NCI-H1694 (cell line): ENCODE measurements around the gene CMSS1.
"Not testable (repeated sequence)": the region's sequence is repeated elsewhere in the genome, so short reads cannot be mapped to it uniquely, and the experiment has no call there.

Source experiments
- DNase-seq: peaks from one replicate; lab custom pipeline; 2025; lab: John Stamatoyannopoulos, UW

CMSS1 gene

DNA sequence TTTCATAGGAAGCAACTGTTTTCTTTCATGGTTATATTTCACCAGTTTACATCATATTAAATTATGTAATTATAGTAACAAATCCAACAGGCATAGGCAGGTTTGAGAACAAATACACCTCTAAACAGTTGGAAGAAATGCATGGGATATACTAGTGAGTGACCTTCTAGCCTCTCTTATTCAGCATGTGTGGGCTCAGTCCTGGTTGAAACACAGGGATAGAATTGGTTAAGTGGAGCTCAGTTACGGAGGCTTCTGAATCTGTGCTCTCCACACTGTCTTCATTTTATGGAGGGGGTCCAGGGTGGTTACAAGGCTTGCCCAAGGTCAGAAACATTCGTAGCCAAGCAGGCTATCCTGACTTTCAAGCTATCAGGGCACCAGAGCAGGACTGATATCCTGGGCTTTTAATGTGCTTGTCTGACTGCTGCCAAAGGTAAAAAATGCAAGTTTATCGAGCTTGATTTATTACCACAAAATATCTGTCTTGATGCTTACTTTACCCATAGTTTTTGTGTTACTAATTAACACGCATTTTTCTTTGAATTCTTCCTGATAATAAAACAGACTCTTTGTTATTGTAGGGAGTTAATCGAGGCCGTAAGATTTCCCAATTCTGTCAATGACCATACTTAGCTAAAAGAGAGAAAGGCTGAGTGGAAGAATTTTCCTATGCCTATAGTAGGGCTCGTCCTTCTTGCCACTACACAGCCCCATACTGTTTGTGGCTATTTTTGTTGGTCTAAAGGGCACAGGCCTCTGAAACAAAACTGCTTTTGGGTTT, 207.1 kb downstream of the CMSS1 start:
- no peak for DNase-seq

DNA sequence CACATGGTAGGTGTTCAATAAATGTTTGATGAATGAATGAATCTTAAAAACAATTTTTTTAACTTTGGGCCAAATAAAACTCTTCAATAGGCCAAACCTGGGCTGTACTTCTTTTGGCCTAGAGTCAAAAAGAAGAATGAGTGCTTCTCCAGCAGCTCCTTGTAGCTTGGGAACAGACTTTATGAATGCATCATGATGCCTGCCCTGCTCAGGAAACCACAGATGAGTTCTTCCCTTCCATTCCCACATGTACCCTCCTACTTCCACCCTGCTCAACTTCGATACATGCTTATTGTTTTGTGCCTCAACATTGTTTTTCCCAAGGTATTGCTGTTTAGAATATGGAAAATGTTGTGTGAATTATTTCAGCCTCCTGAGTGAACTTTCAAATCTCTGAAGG, 209.7 kb downstream of the CMSS1 start:
- no peak for DNase-seq

DNA sequence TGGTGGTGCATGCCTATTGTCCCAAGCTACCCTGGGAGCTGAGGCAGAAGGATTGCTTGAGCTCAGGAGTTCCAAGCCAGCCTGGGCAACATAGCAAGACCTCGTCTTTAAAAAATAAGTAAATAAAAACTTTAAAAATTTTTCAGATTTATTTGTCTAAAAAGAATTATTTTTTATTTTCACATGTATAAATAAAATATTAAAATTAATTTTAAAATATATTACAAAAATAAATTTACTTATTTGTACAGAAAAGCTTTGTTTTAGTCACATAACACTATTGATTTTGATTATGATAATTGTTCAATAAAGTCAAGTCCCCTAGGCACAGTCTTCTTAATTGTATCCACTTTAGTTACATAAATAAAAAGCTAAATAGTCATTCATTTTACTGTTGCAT, 211.4 kb downstream of the CMSS1 start:
- DNase-seq: no peak

DNA sequence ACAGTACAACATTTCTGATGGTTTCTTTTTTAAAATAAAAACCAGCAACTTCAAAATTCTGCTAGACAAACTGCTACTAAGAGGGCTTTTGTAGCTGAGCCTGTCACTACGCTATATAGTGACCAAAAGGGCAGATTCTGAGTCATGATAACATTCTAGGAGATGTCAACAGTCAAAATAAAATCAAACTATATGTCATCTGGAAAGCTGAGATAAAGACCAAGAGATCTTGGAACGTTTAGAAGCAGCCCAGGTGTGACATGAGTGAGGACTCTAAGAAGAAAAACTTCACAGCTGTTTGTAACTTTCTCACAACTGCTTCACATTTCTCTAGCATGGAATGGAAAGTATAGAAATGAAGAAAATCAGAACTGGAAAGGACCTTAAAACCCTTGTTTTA, 212.0 kb downstream of the CMSS1 start:
- DNase-seq: no peak

GRCh38 chr3:100030346-100030745, 212.7 kb downstream of the CMSS1 start:
- no peak for DNase-seq

GRCh38 chr3:100030914-100031425, 213.3 kb downstream of the CMSS1 start:
- DNase-seq: no peak

DNA sequence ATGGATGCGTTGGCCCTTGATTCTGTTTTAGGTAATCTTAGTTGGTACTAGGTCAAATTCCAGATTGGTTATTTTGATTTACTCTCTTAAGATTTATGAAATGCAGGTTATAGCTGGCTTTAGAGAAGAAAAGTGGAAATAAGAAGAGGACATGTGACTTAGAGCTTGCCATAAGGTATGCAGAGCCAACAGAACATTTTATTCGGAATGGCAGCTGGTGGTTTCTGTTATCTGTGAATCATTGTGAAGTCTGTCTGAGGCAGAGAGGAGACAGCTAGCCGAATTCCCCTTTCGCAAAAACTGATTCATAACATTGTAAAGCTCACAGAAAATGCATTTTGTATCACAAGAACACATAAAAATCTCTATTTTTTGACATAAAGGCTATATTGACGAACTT, 214.6 kb downstream of the CMSS1 start:
- no peak for DNase-seq

DNA sequence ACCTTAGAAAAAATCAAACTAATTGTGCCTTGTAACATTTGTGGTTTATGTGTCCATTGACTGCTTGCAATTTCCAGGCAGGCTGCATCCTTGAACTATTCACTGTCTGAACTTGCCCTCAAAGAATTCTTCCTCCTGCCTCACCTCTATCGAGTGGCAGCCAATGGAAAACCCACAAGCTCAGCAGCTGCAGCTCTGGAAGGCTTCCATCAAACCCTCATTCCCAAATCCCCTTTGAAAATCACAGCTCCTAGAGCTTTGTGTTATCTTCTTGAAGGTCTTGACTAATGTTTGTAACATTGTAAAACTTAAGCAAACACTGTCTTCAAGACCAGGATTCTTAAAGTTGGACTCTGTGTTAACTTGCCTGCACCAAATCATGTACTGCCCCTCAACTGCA, 215.5 kb downstream of the CMSS1 start:
- DNase-seq: no peak

DNA sequence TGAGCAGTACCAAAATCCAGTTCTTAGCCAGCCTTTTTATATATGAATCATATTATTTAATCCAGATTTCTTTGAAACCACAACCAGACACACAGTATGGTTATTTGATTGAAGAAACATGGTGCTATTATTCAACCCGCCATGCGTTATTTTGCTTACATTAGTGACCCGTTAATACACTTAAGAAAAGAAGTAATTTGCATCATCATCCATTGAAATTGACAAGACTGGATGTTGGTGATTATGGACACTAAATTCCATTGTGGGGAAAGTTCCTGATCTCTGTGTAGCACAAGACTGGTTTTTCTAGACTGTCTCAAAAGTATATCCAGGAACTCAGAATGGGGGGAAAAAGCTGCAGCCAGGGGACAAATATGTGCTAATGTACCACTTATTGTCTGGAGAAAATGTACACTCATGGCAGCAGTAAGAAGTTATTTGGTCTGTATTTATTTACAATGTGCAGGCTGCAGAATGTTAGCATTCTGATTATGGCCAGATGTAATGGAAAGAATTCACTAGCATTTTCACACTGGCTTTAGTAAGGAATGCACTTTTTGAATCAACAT, 216.3 kb downstream of the CMSS1 start:
- no peak for DNase-seq

- no peak for DNase-seq
These were observed 221.4 kb downstream of the CMSS1 start for GRCh38 chr3:100039075-100039474.

GRCh38 chr3:100040451-100041225, 223.0 kb downstream of the CMSS1 start:
- DNase-seq: no peak

GRCh38 chr3:100041328-100041749, 223.7 kb downstream of the CMSS1 start:
- DNase-seq: no peak

GRCh38 chr3:100042166-100042981, 224.7 kb downstream of the CMSS1 start:
- no peak for DNase-seq

DNA sequence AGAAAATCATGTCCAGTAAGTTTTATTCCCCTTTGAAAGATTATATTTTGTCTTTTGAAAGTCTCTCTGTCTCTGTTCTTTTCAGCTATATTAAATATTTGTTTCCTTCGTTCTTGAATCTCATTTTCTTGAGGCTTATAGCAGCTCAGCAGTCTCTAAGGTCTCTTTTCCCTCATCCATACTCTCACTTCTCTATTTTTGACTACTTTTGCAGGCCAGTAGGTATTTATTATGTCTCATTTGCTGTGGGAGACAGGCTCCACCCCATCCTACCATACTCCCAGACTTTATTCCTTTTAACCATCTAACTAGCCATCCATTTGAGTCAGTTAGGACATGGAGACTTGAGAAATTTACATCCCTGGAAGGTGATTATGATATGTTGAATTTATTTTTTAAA, 225.6 kb downstream of the CMSS1 start:
- DNase-seq: no peak

DNA sequence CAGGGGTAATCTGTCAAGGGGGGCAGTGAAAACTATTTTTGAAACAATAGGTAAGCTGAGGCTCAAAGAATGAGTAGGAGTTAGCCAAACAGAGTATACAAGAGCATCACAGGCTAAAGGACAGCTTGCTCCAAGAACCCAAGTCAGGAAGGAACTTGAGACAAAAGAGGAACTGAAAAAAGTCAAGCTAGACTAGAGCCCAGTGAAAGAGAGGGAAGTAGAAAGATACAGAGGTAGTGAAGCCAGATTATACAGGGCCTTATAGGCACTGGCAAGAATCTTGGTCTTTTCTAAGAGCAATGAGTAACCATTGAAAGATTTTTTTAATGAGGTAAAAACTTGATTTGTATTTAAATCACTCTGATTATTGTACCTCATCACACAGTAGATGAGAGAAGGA, 226.7 kb downstream of the CMSS1 start:
- DNase-seq: no peak

DNA sequence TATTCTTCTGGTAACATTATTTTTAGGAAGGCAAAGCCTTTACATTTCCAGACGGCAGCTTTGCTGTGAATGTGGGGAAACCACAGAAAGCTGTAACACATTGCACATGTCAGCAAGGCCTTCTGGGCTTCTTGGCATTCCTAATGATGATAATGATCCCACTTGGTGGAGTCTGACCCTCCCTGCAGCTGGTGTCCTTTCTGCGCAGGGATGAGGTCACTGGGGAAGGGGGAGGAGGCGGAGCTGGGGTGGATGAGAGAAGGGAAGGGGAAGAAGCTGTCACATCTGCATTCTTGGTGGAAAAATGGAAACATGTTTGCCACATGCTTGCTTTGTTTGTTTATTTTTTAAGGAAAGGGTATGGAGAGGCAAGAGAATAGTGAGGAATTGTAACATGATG, 228.0 kb downstream of the CMSS1 start:
- no peak for DNase-seq

DNA sequence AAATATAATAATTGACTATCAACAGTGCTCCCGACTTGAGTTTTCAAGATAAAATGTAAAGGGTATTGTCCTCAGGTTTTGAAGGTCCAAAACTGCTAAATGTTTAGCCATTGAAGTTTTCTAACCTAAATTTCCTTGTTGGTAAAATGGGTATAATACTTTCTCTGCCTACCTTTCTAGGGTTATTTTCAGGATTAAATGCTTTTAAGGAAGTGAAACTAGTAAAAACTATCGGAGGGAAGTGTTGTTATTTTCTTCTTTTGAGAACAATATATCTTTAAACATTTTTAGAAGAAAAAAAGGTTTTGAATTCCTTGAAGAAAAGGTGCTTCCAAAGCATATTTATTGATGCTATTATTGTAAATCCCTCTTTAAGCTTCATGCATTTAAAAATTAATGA, 229.3 kb downstream of the CMSS1 start:
- no peak for DNase-seq

DNA sequence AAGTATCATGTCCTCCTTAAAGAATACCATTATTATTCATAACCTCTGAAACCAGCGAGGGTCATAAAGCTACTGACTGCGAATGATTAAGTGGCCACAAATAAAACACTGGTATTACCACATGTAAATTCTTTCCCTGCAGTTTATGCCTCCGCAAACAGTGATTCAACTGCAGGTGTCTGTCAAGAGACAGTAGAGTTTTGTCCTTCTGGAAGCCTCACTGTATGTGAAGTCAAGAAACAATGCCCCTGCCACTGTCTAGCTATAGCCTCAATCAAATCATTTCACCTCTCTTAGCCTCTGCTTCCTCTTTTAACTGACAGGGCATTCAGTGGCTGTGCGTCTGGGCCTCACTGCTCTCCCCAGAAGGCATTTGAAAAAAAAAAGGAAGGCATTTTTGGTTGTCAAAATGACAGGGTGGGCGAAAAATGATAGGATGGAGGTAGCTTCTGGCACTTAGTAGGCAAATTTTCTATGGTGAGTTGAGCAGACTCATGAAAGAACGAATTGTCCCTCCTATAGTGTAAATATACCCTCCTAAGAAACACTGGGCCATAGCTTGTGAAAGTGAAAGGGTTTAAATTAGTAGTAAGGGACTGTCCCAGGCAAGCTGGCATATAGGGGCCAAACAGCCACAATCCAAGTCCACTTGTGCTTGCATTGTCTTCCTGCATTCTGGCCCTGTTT, 229.9 kb downstream of the CMSS1 start:
- DNase-seq: no peak

DNA sequence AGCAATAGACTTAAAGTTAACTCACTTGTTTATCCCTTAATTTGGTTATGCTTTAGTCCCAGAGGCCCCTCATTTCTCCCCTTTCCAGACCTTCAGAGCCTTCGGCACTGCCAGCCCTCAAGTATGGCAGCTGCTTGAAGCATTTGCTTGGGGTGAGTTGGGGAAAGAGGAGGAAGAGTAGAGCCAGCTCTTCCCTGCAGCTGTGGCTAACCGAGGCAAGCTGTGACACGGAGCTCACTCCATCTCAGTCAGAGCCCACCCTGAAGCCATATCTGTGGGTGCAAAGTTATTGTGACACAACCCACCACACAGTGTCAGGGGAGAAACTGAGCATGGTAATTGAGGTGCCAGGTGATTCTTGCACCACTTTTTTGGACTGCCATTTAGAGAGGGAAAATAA, 230.6 kb downstream of the CMSS1 start:
- DNase-seq: no peak

- DNase-seq: not testable (repeated sequence)
These were observed 233.9 kb downstream of the CMSS1 start for GRCh38 chr3:100051513-100051912.

- no peak for DNase-seq
These were observed 236.4 kb downstream of the CMSS1 start for GRCh38 chr3:100053951-100054620.
